WTC11 (cell line): ENCODE results near the gene TAGLN3.

ENCODE experiments used
- CTCF ChIP-seq: fragments of 200-600 bp; IDR thresholded peaks from 2 replicates; pipeline ENCODE4 v1.8.0; 2022; ENCODE audit warnings: antibody characterized with exemption
- E2F1 ChIP-seq: sonication (generic); formaldehyde crosslinking; IDR thresholded peaks from 2 replicates; pipeline ENCODE4 v1.8.0; 2022; ENCODE audit warnings: mild to moderate bottlenecking, missing genetic modification reagents
- FOXK1 ChIP-seq: sonication (generic); formaldehyde crosslinking; IDR thresholded peaks from 2 replicates; pipeline ENCODE4 v1.8.0; 2022; ENCODE audit warnings: mild to moderate bottlenecking, moderate library complexity, missing genetic modification reagents
- GRHL2 ChIP-seq: fragments of 250-450 bp; sonication (Bioruptor Pico); IDR thresholded peaks from 2 replicates; pipeline ENCODE4 v1.8.0; 2022; ENCODE audit warnings: mild to moderate bottlenecking, moderate library complexity; ENCODE audit not compliant: insufficient replicate concordance, severe bottlenecking
- HMGXB4 ChIP-seq: sonication (generic); formaldehyde crosslinking; IDR thresholded peaks from 2 replicates; pipeline ENCODE4 v1.8.1; 2023; ENCODE audit warnings: mild to moderate bottlenecking, moderate library complexity, missing genetic modification reagents
- JUN ChIP-seq: sonication (generic); formaldehyde crosslinking; IDR thresholded peaks from 2 replicates; pipeline ENCODE4 v1.8.0; 2023; ENCODE audit warnings: mild to moderate bottlenecking, missing genetic modification reagents
- MLX ChIP-seq: sonication (generic); formaldehyde crosslinking; IDR thresholded peaks from 2 replicates; pipeline ENCODE4 v1.8.1; 2023; ENCODE audit warnings: mild to moderate bottlenecking, missing genetic modification reagents, moderate library complexity
- NR2C2 ChIP-seq: sonication (generic); formaldehyde crosslinking; IDR thresholded peaks from 2 replicates; pipeline ENCODE4 v1.8.0; 2022; ENCODE audit warnings: mild to moderate bottlenecking, missing genetic modification reagents
- PRDM15 ChIP-seq: sonication (generic); formaldehyde crosslinking; IDR thresholded peaks from 2 replicates; pipeline ENCODE4 v1.8.0; 2022; ENCODE audit warnings: missing genetic modification reagents
- PREB ChIP-seq: sonication (generic); formaldehyde crosslinking; IDR thresholded peaks from 2 replicates; pipeline ENCODE4 v1.8.1; 2022; ENCODE audit warnings: mild to moderate bottlenecking, missing genetic modification reagents, moderate library complexity, borderline replicate concordance
- TEAD1 ChIP-seq: sonication (generic); formaldehyde crosslinking; IDR thresholded peaks from 2 replicates; pipeline ENCODE4 v1.8.0; 2022; ENCODE audit warnings: mild to moderate bottlenecking, missing genetic modification reagents
- USF1 ChIP-seq: sonication (generic); formaldehyde crosslinking; IDR thresholded peaks from 2 replicates; pipeline ENCODE4 v1.8.0; 2022; ENCODE audit warnings: mild to moderate bottlenecking, missing genetic modification reagents
- USF2 ChIP-seq: sonication (generic); formaldehyde crosslinking; IDR thresholded peaks from 2 replicates; pipeline ENCODE4 v1.8.1; 2023; ENCODE audit warnings: mild to moderate bottlenecking, missing genetic modification reagents, moderate library complexity

- TF ChIP-seq CTCF (no peak), TEAD1 (no peak), FOXK1 (no peak), JUN (no peak), HMGXB4 (CRISPR knock-in tag) (no peak), MLX (CRISPR knock-in tag) (no peak), GRHL2 (CRISPR knock-in tag) (no peak), NR2C2 (no peak), USF2 (CRISPR knock-in tag) (no peak), USF1 (CRISPR knock-in tag) (no peak), PRDM15 (no peak), PREB (CRISPR knock-in tag) (no peak), E2F1 (CRISPR knock-in tag) (no peak)
Observed at GRCh38 chr3:111989061-111989678, 9.6 kb upstream of the TAGLN3 start.
